HG03175 (cell line): Measurements from ENCODE around the gene FOXP4.
A peak's percentile ranks its signal among the peaks of the same experiment; 100 is the strongest.

Experiments used
- ATAC-seq: cut with Tn5 transposase; IDR thresholded peaks from one replicate; pipeline ENCODE4 v1.9.1; 2021; ENCODE audit warnings: mild to moderate bottlenecking, moderate library complexity; ENCODE audit not compliant: unreplicated experiment

Gene FOXP4

DNA sequence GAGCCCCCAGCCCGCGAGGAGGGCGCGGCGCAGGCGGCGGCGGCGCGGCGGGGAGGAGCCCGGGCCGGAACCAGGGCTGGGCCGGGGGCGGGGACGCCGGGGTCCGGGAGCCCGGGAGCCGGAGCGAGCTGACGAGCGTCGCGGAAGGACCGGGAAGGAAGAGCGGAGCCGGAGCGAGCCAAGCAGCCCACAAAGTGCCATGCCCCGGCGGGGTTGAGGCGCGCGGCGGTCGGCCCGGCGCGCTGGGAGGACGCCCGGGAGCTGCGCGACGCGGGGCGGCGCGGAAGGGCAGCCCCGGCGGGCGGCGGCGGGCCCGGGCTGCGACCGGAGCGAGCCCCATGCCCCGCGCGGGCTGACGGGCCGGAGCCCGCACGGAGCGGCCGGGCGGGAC, 289 bp downstream of the FOXP4 start:
- ATAC-seq, result peak; percentile 34

DNA sequence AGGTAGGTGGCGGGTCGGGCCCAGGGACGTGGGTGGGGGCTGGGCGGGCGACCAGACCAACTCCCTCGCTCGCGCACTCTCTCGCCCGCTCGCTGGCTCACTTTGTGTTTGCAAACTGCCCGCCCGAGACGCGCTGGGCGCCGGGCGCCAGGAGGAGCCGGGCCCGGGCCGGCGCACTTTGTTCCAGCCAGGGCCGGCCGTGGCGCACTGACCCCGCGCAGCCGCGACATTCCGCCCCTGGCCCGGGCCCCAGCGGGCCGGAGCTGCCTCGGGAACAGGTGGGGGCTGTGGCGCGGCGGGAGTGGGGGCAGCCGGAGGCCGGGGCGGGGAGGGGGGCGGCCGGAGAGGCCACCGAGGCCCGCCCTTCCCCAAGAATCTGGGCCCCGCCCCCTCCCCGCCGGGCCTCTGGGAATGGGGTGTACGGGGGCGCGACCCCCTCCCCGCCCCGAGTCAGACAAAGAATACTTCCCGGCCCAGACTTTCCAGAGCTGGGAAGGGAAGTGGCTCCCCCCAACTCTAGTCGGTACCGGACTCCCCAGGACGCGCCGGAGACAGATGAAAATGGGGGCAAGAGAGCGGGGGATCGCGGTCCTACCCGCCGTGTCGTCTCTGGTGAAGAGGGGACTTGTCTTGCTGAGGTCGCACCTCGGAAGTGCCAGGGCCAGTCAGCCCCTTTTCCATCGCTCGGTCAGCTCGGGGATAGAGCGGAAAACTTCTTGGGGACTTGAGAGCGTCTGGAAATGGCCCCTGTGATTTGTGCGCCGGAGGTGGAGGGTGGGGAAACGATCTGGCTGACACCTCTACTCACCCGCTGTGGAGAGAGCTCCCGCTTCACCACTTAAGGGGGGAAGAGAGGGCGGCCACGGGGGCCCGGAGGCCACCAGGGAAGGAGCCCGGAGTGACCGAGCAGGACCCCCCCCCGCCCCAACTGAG, 951 bp downstream of the FOXP4 start:
- peak; percentile 21 for ATAC-seq

GRCh38 chr6:41547799-41548097, 1.6 kb downstream of the FOXP4 start:
- no peak for ATAC-seq

- ATAC-seq, result no peak
Measured at GRCh38 chr6:41548098-41548840, 2.1 kb downstream of the FOXP4 start.

DNA sequence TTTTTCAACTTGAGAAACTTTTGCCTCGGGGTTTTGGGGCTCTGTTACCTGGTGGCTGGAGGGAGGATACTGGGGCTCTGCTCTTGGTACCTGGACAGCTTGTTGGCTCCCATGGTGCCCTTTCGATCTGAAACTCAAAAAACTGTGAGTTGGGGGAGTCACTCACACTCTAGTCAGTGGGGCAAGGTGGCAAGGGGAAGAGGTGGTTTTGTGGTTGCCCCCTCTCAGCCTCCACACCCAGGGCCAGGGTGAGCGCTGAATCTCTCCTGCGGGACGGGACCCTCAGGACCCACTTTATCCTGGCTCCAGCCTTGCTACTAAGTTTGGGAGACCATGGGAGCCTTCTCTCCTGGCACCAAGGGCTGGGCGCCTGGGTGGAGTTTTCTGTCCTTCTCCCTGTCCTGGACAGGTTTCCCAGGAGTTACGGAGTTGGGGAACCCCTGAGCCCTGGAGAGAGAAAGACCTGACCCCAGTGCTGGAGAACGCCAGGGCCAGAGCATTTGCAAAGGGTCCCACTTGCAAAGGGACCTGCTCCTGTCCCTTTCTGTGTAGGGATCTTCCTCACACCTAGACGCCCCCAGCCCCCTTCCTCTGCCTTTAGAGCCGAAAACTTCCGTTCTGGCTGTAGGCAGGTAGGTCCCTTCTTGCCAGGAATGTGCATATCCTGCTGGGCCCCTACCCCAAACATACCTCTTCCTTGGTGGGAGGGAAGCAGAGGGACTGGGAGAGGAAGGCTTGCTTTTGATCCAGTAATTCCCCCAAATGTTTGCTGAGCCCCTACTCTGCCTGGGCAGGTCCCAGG, 2.9 kb downstream of the FOXP4 start:
- no peak for ATAC-seq

GRCh38 chr6:41549673-41550072, 3.5 kb downstream of the FOXP4 start:
- ATAC-seq, result no peak

DNA sequence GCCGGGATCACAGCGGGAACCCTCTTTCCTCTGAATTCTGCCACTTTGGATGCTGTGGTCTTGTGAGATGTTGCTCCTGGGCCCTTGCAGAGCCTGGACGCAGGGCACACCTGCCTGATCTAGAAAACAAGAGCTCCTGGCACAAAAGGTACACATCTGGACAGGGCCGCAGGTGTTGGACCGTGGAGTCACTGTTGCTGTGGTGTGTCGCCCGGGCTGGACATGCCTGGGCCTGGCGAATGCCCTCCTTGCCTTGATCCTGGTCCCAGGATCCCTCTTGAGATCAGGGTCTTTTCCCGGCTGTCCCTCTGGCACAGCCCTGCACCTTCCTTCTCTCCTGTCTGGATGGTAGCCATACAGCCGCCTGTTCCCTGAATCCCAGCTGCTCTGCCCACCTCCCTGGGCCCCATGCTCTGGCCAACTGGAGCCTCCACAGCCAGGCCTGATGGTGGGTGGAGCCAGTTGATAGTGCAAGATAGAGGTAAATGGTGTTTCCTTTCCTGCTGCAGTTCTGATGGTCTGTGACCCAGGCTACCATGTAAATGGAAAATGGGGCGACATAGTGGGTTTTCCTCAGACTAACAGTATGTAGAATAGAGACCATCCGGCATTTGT, 5.0 kb downstream of the FOXP4 start:
- no peak for ATAC-seq

DNA sequence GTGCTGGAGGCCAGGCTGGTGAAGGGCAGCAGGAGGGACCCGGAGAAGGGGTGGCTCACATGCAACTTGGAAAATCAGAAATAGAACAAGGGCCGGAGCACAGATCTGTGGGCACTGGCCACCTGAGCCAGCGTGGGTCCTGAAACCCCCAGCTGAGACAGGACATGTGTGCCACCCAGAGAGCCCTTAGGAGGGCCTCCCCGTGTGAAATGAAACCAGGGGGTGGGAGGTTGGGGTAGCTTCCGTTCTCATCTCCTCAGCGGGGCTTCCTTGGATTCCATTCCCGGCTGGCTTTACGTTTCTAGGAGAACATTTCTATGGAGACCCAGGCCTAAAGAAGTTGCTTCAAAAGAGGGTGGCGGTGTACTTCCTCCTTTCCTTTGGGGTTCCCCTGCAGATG, 5.7 kb downstream of the FOXP4 start:
- ATAC-seq, result no peak

DNA sequence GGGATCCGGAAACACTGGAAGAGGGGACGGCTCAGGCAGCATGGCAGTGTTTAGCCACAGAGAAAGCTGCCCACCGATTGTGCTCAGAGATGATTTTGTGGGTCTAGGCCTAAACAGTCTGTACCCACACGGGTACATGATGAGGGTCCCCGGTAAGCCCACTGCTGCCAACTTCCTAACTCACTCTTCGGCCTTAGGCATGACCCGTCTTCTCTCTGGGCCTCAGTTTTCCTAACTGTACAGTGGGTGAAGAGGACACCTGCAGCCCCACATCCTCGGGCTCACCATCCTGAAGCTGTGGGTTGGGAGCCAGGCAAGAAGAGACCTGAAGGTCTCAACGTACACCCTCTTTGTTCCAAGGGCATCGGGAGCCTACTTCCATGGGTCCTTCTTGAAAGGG, 6.5 kb downstream of the FOXP4 start:
- ATAC-seq, result no peak

GRCh38 chr6:41553405-41553999, 7.3 kb downstream of the FOXP4 start:
- ATAC-seq, result no peak

DNA sequence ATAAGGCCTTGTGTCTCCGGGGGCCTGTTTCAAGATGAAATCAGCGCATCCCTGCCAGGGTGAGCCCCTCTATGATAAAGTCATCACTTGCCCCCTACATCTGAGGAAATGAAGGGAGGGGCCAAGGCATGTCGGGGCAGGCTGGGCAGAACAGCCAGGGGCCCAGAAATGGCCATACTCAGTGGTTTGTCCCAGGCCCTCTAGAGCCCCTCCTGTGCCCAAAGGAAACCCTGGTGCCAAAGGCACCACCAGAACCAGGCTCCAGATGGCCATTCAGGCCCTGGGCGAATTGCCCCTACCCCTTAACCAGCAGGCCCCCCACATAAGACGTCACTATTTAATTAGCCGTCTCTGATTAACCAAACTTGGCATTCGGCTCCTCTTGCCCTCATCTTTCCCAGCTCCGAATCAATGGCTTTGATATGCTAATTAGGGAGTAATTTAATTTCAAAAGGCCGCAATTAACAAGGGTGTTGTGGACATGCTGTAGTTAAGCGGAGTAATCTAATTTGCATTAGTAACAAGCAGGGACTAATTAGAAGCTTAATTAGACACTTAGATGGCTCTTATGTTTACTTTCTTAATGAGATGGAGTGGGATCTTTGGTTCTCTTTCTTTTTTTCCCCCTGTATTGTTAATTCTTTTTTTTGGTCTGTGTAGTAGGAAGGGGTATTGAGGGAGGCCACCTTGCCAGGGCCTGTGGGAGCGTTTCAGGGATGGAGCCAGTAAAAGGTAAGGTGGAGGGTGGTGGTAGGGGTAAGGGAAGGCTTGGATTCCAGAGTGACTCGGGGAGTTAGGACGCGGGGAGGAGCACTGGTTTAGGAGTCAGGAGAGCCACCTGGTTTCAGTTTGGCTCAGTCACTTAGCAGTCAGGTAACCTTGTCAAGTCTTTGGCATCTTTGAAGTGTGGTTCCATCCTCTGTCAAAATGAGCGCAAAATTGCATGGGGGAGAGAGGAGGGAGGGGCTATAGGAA, 9.4 kb downstream of the FOXP4 start:
- ATAC-seq, result no peak

DNA sequence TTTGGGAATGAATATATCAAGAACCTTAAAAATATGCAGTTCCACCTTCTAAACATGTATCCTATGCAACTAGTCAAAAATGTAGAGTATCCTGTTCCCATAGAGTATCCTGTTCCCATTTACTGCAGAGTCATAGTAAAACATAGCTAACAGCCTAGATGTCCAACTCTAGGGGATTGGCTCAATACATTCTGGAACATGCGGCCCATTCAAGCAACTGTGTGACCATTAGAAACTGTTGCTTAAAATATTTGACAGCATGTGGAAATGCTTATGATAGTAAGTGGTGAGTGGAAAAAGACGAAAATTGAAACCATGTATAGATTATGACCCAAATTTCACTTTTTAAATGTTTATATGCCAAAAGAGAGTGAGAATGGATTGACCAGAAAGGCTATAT, 11.2 kb downstream of the FOXP4 start:
- no peak for ATAC-seq

- ATAC-seq, result no peak
Measured at GRCh38 chr6:41558033-41558807, 12.0 kb downstream of the FOXP4 start.

DNA sequence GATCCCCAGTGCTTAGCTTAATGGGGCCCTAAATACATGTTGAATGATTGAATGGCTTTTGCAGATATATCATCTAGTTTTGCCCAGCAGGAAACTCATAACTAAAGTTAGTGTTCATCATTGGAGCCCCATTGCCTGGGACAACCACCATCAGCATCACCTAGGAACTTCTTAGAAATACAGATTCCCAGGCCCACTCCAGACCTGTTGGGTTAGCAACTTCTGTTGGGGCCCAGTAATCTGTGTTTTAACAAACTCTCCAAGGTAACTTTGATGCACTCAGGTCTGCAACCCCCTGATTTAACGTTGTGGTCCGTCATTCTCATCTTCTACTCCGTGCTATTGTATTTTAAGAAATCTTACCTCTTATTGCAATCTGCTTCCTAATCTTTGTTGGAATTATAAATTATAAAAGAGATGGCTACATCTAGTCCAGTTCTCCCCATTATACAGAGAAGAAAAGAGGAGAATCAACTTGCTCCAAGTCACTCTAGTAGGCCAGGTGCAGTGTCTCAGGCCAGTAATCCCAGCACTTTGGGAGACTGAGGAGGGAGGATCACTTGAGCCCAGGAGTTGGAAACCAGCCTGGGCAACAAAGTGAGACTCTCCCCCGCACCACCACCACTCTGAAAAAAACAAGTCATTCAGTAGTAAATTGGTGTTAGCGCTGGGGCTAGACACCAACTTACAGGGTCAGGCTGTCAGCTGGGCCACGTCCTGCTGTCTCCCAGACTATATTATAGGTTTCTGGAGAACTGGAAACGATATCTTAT, 13.7 kb downstream of the FOXP4 start:
- ATAC-seq, result no peak

DNA sequence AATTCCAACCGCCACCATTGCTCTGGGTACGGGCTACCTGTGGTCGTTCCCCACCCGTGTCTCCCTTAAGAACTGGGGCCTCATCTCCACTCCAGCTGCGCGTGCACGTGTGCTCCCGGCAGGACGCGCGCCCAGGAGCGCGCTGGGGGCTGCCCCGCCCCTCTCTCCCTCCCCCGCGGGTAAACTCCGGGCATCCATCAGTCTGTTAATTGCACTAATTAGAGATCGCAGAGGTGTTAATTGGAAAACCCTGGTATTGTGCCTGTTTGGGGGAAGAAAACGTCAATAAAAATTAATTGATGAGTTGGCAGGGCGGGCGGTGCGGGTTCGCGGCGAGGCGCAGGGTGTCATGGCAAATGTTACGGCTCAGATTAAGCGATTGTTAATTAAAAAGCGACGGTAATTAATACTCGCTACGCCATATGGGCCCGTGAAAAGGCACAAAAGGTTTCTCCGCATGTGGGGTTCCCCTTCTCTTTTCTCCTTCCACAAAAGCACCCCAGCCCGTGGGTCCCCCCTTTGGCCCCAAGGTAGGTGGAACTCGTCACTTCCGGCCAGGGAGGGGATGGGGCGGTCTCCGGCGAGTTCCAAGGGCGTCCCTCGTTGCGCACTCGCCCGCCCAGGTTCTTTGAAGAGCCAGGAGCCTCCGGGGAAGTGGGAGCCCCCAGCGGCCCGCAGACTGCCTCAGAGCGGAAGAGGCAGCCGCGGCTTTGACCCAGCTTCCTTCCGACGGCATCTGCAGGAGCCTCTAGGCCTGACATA, 14.4 kb downstream of the FOXP4 start:
- peak; percentile 70 for ATAC-seq

DNA sequence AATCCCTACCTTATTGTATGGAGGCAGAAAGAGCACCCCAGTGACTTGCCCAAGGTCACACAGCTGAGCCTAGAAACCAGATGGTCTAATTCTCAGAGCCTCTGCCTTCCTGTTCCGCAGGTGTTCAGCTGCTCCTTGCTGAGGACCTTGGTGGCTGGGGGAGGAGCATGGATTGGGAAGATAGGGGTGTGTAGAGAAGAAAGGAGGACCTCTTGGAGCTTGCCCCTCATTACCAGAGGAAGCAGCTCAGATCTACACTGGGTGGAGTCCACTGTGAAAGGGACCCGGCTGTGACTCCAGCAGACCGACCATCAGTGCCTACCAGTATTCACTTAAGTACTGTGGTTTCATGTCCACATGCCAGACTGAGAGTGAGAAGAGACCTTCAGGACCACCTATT, 15.2 kb downstream of the FOXP4 start:
- no peak for ATAC-seq
